Stimulated activated CD8-positive, alpha-beta memory T cell treated with anti-CD3 and anti-CD28 coated beads, Interleukin-7, amount 100 ng/mL, for 24 hours (primary cell): ENCODE measurements around the gene DLGAP1.

Experiments
- DNase-seq: peaks from one replicate; pipeline ENCODE4 v3.0.0-alpha.2; 2020; ENCODE audit warnings: low read depth

DLGAP1 gene

DNA sequence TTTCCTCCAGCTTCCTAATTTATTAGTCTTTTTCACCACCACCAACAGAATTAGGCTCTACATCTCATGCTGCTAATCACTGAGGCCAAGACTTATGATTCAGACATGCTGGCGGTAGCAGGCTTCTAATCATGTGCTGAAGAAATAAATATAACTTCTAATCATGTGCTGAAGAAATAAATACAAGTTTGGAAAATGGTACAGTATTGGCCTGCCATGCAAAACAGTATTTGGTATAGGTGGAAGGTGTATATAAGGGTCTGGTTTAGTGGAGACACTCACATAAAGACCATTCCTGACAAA, 764.4 kb downstream of the DLGAP1 start:
- DNase-seq: no peak

DNA sequence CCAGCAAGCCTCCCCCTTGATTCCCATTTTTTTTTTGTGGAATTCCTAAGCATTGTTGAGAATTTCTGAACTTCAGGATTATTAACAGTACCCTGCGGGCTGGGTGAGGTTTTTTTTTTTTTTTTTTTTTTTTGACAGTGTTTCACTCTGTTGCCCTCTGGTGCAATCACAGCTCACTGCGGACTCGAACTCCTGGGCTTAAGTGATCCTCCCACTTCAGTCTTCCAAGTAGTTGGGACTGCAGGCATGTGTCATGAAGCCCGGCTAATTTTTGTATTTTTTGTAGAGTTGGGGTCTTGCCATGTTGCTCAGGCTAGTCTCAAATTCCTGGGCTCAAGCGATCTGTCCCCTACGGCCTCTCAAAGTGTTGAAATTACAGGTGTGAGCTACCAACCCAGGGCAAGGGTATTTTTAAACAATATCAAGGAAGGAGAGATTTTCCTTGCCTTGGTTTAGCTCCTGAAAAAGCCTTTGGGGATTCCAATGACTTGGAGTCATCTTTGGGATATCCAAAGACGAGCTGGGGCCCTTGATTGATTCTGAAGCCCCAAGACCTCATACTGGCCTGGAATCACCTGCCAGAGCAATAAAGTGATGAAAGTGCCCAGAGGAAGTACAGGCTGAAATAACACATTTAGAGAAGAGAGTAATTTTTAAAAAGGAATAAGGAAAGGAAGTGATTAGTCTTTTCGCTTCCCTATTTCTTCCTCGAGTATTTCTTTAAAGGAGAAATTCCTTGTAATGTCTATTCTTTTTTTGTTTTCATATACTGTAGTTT, 764.9 kb downstream of the DLGAP1 start:
- no peak for DNase-seq

DNA sequence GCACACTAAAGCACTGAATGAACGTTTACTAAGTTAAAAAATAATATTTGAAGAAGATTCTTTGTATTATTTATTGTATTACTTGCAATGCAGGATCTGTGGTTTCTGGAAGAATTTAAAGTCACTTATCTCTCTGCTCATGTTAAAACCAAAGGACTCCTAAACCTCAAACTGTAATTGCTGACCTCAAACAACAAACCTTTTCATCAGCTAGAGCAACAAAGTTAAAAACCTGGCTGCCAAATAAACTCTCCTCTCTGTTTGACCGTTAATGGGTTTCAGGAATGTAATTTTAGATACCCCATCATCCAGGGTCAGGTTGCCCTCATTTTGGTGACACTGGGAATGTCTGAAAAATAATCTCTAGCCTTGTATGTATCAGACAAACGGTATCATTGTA, 766.0 kb downstream of the DLGAP1 start:
- DNase-seq: no peak

DNA sequence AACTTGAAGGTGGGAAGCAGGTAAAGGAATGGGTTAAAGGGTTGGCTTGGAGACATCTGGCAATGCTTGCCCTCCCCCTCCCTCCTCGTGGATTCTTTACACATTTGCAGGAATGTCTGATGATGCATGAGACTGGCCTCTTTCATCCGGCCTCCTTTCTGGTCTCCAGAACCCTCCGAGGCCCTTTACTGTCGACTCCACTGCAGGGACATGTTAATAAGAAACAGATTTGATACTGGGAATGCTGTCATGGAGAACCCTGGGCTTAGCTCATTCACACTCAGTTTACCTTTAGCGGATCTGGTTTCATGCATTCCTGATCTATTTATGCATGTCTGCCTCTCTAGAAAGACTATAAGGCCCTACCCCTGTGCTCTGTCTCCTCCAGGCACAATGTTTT, 766.4 kb downstream of the DLGAP1 start:
- no peak for DNase-seq

- no peak for DNase-seq
Measured at GRCh38 chr18:3683483-3683882, 771.6 kb downstream of the DLGAP1 start.

GRCh38 chr18:3682061-3682460, 773.0 kb downstream of the DLGAP1 start:
- no peak for DNase-seq

DNA sequence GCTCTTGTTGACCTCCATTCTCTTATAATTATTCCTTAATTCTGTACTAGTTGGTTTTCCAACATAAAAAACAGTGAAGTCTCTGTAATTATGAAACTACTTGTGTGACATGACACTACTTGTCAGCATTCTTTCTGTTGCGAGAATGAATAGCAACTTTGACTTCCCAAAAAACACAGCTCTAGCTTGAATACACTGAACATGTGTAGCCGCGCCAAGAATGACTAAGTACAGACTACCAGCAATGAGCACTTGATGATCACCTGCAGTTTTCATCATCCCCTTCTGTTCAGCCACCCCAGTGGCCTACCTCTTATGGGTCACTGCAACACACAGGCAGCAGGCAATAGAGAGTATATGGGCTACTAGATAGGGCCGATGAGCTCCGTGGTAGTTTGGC, 775.9 kb downstream of the DLGAP1 start:
- DNase-seq: no peak

DNA sequence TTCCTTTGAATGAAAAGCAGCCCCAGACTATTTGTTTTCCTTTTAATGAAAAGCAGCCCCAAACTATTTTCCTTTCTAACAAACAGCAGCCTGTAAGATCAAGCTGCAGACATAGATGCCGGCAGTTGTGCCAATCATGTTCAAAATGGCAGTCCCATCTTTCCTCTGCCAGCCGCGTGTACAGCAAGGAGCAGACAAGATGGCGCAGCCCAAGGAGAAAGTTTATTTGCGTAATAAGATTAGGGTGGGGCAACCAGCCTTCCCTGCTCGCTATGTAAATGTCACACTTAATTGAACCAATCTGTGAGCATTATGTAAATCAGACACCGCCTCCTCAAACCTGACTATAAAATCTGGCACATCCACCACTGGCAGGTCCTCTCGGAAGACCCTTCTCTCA, 779.1 kb downstream of the DLGAP1 start:
- no peak for DNase-seq

GRCh38 chr18:3675446-3675845, 779.7 kb downstream of the DLGAP1 start:
- DNase-seq: no peak

- no peak for DNase-seq
Measured at GRCh38 chr18:3671176-3671575, 783.9 kb downstream of the DLGAP1 start.

- DNase-seq: no peak
Measured at GRCh38 chr18:3669376-3669775, 785.7 kb downstream of the DLGAP1 start.

DNA sequence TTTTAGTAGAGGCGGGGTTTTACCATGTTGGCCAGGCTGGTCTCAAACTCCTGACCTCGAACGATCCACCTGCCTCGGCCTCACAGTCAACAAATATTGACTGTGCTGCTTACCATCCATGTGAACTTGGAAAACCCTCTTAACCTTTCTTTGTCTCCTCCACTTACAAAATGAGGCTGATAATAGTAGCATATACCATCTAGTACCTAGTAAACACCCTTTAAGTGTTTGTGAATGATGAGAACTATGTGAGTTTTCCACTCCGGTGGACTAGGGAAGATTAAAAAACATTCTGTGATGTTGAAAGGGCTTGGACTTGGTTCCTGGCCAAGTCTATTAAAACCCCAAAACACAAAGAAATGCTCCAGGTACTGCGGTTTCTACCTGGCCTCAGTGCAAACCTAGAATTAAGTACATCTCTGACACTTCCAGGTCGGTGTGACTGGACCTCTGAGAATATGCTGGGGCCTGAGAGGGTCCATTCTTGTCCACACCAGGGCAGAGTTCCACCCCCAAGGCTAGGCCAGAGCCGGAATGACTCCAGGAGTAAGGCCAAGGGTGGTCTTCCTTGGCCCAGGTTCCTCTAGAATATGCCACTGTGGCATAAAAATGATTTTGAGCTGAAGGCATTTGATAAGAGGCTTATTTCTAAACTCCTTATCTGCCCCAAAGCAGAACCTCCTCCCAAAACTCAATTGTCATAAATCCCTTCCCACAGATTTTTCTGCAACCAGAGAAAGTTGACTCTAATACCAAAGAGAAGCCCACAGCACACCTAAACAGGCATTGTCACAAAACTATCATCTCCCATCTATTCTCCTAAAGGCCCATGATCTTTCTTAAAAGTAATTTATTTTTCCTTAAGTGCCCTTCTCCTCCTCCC, 787.6 kb downstream of the DLGAP1 start:
- no peak for DNase-seq

DNA sequence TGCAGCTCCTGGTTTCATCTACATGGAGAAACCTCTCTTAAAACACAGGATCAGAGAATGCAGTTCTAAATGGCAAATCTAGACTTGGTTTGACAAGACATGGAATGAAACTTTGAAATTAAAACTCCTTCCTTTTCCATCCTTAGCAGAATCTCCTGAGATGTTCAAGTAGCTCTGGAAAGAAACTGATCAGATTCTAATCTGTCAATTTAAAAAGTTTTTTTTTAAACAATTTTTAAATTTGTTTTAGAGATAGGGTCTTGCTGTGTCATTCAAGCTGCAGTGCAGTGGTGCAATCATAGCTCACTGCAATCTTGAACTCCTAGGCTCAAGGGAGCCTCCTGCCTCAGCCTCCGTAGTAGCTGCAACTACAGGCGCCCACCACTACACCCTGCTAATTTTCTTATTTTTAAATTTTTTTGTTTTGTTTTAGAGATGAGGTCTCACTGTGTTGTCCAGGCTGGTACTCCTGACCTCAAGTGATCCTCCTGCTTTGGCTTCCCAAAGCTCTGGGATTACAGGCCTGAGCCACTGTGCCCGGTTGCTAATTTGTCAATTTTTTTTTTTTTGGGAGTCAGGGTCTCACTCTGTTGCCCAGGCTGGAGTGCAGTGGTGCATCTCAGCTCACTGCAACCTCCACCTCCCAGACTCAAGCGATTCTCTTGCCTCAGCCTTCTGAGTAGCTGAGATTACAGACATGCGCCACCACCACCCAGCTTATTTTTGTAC, 788.4 kb downstream of the DLGAP1 start:
- no peak for DNase-seq

GRCh38 chr18:3665780-3666525, 789.2 kb downstream of the DLGAP1 start:
- DNase-seq: peak; percentile 50

DNA sequence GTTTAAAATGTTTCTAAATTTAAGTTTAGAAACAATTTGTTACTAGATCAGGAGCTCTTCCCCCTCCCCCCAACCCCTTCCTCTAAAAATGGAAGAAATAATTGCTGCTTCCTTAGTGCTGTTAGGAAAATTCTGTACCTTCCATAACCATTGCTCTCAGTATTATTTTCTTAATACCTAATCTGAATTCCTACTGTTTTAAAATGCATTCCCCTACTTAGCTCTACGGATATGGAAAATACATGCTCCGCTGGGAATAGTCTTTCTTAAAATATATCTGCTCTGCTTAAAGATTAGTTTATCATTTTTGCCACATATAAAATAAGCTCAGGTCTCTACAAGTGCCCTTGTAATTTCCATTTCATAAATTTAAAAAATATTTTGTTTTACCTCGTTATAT, 789.9 kb downstream of the DLGAP1 start:
- DNase-seq: no peak

- no peak for DNase-seq
Measured at GRCh38 chr18:3664563-3665178, 790.4 kb downstream of the DLGAP1 start.

DNA sequence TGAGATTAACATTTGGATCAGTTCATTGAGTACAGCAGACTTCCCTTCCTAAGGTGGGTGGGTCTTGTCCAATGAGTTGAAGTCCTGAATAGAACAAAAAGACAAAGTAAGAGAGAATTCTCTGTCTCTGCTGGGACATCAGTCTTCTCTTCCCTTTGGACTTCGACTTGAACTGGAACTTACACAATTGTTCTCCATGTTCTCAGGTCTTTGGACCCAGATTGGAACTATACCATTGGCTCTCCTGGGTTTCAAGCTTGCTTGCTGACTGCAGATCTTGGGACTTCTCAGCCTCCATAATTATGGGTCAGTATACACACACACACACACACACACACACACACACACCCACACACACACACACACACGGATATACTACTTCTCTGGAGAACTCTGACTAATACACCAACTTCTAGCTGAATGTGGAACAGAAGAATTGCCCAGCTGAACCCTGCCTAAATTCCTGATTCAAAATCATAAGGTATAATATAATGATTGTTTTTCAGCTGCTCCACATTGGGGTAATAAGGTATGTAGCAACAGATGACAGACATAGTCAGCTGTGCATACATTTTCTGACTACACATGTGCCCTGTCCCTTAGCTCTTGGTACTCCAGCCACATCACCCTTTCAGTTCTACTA, 791.1 kb downstream of the DLGAP1 start:
- no peak for DNase-seq

- no peak for DNase-seq
Measured at GRCh38 chr18:3661989-3662388, 793.1 kb downstream of the DLGAP1 start.

GRCh38 chr18:3660739-3661515, 794.2 kb downstream of the DLGAP1 start:
- DNase-seq: no peak

DNA sequence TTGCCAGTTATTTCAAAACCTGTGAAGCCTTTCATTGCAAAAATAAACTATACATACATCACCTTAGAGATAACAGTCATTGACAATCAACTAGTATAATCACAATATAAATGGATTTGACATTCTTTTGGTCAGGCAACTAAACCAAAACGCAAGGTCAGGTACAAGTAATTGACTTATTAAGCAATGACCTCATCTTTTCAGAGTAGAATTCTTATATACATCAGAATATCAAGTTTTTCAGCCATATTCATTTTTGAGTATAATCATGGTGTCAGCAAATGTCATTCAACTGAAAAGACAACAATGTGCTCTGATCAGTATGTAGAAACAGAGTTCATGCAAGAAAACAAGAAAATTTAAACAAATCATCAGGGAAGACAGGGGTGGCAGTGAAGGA, 796.6 kb downstream of the DLGAP1 start:
- no peak for DNase-seq
